Measurements from ENCODE around the gene RGS6.

GRCh38 chr14:72612041-72612440 is 679.8 kb downstream of the RGS6 start:
- TF ChIP-seq CTCF (IDR thresholded peaks at IDR 0.05) = no peak
- TF ChIP-seq POLR2A (IDR thresholded peaks at IDR 0.05) = no peak
